GM18861 (cell line): ENCODE measurements around the gene DTWD2.
"Not testable (repeated sequence)": the region's sequence is repeated elsewhere in the genome, so short reads cannot be mapped to it uniquely, and the experiment has no call there.

Experiments used
- ATAC-seq: cut with Tn5 transposase; IDR thresholded peaks from one replicate; pipeline ENCODE4 v1.9.1; 2021; ENCODE audit not compliant: unreplicated experiment

The DTWD2 gene

GRCh38 chr5:118882666-118883065 lies 105.7 kb downstream of the DTWD2 start:
- no peak for ATAC-seq

- ATAC-seq = not testable (repeated sequence)
These were observed 111.5 kb downstream of the DTWD2 start for GRCh38 chr5:118876852-118877251.

GRCh38 chr5:118875131-118875530 lies 113.2 kb downstream of the DTWD2 start:
- ATAC-seq = no peak

- no peak for ATAC-seq
These were observed 114.9 kb downstream of the DTWD2 start for GRCh38 chr5:118873417-118873816.

- no peak for ATAC-seq
These were observed 125.0 kb downstream of the DTWD2 start for GRCh38 chr5:118863345-118863744.

GRCh38 chr5:118862596-118862995 lies 125.8 kb downstream of the DTWD2 start:
- ATAC-seq = no peak

- ATAC-seq = no peak
These were observed 130.6 kb downstream of the DTWD2 start for GRCh38 chr5:118857700-118858099.

GRCh38 chr5:118854819-118855218 lies 133.5 kb downstream of the DTWD2 start:
- no peak for ATAC-seq

- not testable (repeated sequence) for ATAC-seq
These were observed 136.6 kb downstream of the DTWD2 start for GRCh38 chr5:118851785-118852184.

GRCh38 chr5:118849507-118849906 lies 138.8 kb downstream of the DTWD2 start:
- not testable (repeated sequence) for ATAC-seq

GRCh38 chr5:118844351-118844750 lies 144.0 kb downstream of the DTWD2 start:
- no peak for ATAC-seq

GRCh38 chr5:118834710-118835109 lies 153.6 kb downstream of the DTWD2 start:
- ATAC-seq = no peak

GRCh38 chr5:118832974-118833373 lies 155.4 kb downstream of the DTWD2 start:
- no peak for ATAC-seq

- ATAC-seq = no peak
These were observed 163.1 kb downstream of the DTWD2 start for GRCh38 chr5:118825226-118825625.

- no peak for ATAC-seq
These were observed 169.7 kb downstream of the DTWD2 start for GRCh38 chr5:118818604-118819003.

- no peak for ATAC-seq
These were observed 179.9 kb downstream of the DTWD2 start for GRCh38 chr5:118808441-118808840.

- ATAC-seq = no peak
These were observed 181.8 kb downstream of the DTWD2 start for GRCh38 chr5:118806571-118806970.

- peak; percentile 52 for ATAC-seq
These were observed 186.0 kb downstream of the DTWD2 start for GRCh38 chr5:118802335-118802734.

GRCh38 chr5:118796081-118796480 lies 192.3 kb downstream of the DTWD2 start:
- no peak for ATAC-seq

GRCh38 chr5:118794281-118794680 lies 194.1 kb downstream of the DTWD2 start:
- no peak for ATAC-seq

- ATAC-seq = no peak
These were observed 194.7 kb downstream of the DTWD2 start for GRCh38 chr5:118793652-118794051.

- ATAC-seq = no peak
These were observed 195.3 kb downstream of the DTWD2 start for GRCh38 chr5:118793091-118793490.

GRCh38 chr5:118791926-118792734 lies 196.2 kb downstream of the DTWD2 start:
- ATAC-seq = peak; percentile 96
